H9 (cell line): ENCODE data around the gene FARS2. TPM values are rescaled to one million over a fixed set of nuclear protein-coding genes. Genes with fewer than 3 reads are reported as not detected.

Source experiments
- DNase-seq: peaks from one replicate; pipeline ENCODE4 v3.0.0-alpha.2; 2017
- H2AFZ ChIP-seq: one replicate; pipeline ENCODE4 v1.6.1; 2013; ENCODE audit warnings: mild to moderate bottlenecking, low read length, control low read depth, moderate library complexity
- H2AK5ac ChIP-seq: 2 replicates; pipeline ENCODE4 v1.6.1; 2013; ENCODE audit warnings: low read length, control low read depth, mixed read lengths; ENCODE audit not compliant: insufficient read length
- H2BK120ac ChIP-seq: one replicate; pipeline ENCODE4 v1.6.1; 2013; ENCODE audit warnings: low read depth, mild to moderate bottlenecking, low read length, control low read depth, inconsistent platforms; ENCODE audit not compliant: poor library complexity, severe bottlenecking
- H2BK12ac ChIP-seq: 2 replicates; pipeline ENCODE4 v1.6.1; 2013; ENCODE audit warnings: low read length, control low read depth, mixed read lengths, low read depth; ENCODE audit not compliant: insufficient read length
- H2BK15ac ChIP-seq: 2 replicates; pipeline ENCODE4 v1.6.1; 2013; ENCODE audit warnings: low read depth, low read length, control low read depth
- H2BK20ac ChIP-seq: one replicate; pipeline ENCODE4 v1.6.1; 2013; ENCODE audit warnings: low read depth, mild to moderate bottlenecking, low read length, control low read depth, inconsistent platforms; ENCODE audit not compliant: poor library complexity, severe bottlenecking
- H2BK5ac ChIP-seq: 2 replicates; pipeline ENCODE4 v1.6.1; 2013; ENCODE audit warnings: low read length, control low read depth, mixed read lengths; ENCODE audit not compliant: insufficient read length
- H3K14ac ChIP-seq: 2 replicates; pipeline ENCODE4 v1.6.1; 2013; ENCODE audit warnings: low read length, control low read depth; ENCODE audit not compliant: insufficient read depth
- H3K18ac ChIP-seq: 2 replicates; pipeline ENCODE4 v1.6.1; 2013; ENCODE audit warnings: low read depth, mild to moderate bottlenecking, mixed read lengths, low read length, control low read depth; ENCODE audit not compliant: insufficient read length
- H3K23ac ChIP-seq: 2 replicates; pipeline ENCODE4 v1.6.1; 2013; ENCODE audit warnings: low read length, control low read depth, mixed read lengths, low read depth; ENCODE audit not compliant: insufficient read length
- H3K23me2 ChIP-seq: 2 replicates; pipeline ENCODE4 v1.6.1; 2013; ENCODE audit warnings: low read depth, mild to moderate bottlenecking, mixed read lengths, low read length, control low read depth; ENCODE audit not compliant: insufficient read length, poor library complexity, severe bottlenecking
- H3K27ac ChIP-seq: 2 replicates; pipeline ENCODE4 v1.5.1; 2013; ENCODE audit warnings: low read length, control low read depth, mixed read lengths, low read depth; ENCODE audit not compliant: insufficient read length
- H3K27me3 ChIP-seq: 2 replicates; pipeline ENCODE4 v1.6.1; 2013; ENCODE audit warnings: low read length, control low read depth, inconsistent platforms; ENCODE audit not compliant: insufficient read depth
- H3K4ac ChIP-seq: 2 replicates; pipeline ENCODE4 v1.6.1; 2013; ENCODE audit warnings: low read depth, mild to moderate bottlenecking, control low read depth, inconsistent platforms, low read length, moderate library complexity
- H3K4me1 ChIP-seq: 2 replicates; pipeline ENCODE4 v1.6.1; 2013; ENCODE audit warnings: low read length, control low read depth, inconsistent platforms; ENCODE audit not compliant: insufficient read depth
- H3K4me2 ChIP-seq: 2 replicates; pipeline ENCODE4 v1.6.1; 2013; ENCODE audit warnings: low read length, control low read depth, mixed read lengths; ENCODE audit not compliant: insufficient read length, insufficient read depth
- H3K56ac ChIP-seq: 2 replicates; pipeline ENCODE4 v1.6.1; 2013; ENCODE audit warnings: low read depth, mild to moderate bottlenecking, mixed read lengths, low read length, control low read depth; ENCODE audit not compliant: insufficient read length
- H3K79me1 ChIP-seq: 2 replicates; pipeline ENCODE4 v1.6.1; 2013; ENCODE audit warnings: low read depth, mild to moderate bottlenecking, moderate library complexity, low read length, control low read depth, inconsistent platforms; ENCODE audit not compliant: insufficient read depth, poor library complexity, severe bottlenecking
- H3K79me2 ChIP-seq: 2 replicates; pipeline ENCODE4 v1.6.1; 2013; ENCODE audit warnings: low read length, control low read depth, inconsistent platforms; ENCODE audit not compliant: insufficient read depth
- H3K9ac ChIP-seq: 2 replicates; pipeline ENCODE4 v1.6.1; 2013; ENCODE audit warnings: low read length, control low read depth, mixed read lengths; ENCODE audit not compliant: insufficient read length; ENCODE audit errors: extremely low read depth
- H3K9me3 ChIP-seq: one replicate; pipeline ENCODE4 v1.6.1; 2013; ENCODE audit warnings: low read depth, low read length, inconsistent platforms; ENCODE audit not compliant: control insufficient read depth
- H3T11ph ChIP-seq: one replicate; pipeline ENCODE4 v1.6.1; 2013; ENCODE audit warnings: mild to moderate bottlenecking, low read length, control low read depth, inconsistent platforms
- H4K20me1 ChIP-seq: one replicate; pipeline ENCODE4 v1.6.1; 2013; ENCODE audit not compliant: control insufficient read depth, insufficient read length, insufficient read depth
- H4K5ac ChIP-seq: 2 replicates; pipeline ENCODE4 v1.6.1; 2013; ENCODE audit warnings: low read depth, mild to moderate bottlenecking, mixed read lengths, low read length, control low read depth; ENCODE audit not compliant: insufficient read length
- H4K8ac ChIP-seq: replicated peaks from 2 replicates; pipeline ENCODE4 v1.6.1; 2013; ENCODE audit warnings: low read length, control low read depth, mixed read lengths, low read depth; ENCODE audit not compliant: insufficient read length
- H4K91ac ChIP-seq: 2 replicates; pipeline ENCODE4 v1.6.1; 2013; ENCODE audit warnings: low read depth, mild to moderate bottlenecking, moderate library complexity, mixed read lengths, low read length, control low read depth; ENCODE audit not compliant: insufficient read length
- H3K27ac Mint-ChIP-seq, 3 experiments: 2 replicates in 2 of 3; 3 replicates in 1 of 3; pipeline ENCODE4 v1.8.0; 2020 to 2021; ENCODE audit warnings: mixed read lengths in 3 of 3, mild to moderate bottlenecking in 1 of 3, moderate library complexity in 1 of 3
- H3K27me3 Mint-ChIP-seq: 2 replicates; pipeline ENCODE4 v1.8.0; 2021; ENCODE audit warnings: low read depth, mild to moderate bottlenecking, moderate library complexity, mixed read lengths
- H3K36me3 Mint-ChIP-seq, 3 experiments: 2 replicates in 2 of 3; 3 replicates in 1 of 3; pipeline ENCODE4 v1.8.0; 2020 to 2021; ENCODE audit warnings: low read depth in 3 of 3, mixed read lengths in 3 of 3; ENCODE audit not compliant: insufficient read depth in 1 of 3
- H3K4me1 Mint-ChIP-seq, 2 experiments: 2 replicates each; pipeline ENCODE4 v1.8.0; 2020; ENCODE audit warnings: mixed read lengths in 2 of 2
- H3K4me3 Mint-ChIP-seq, 2 experiments: 2 replicates in 1 of 2; 3 replicates in 1 of 2; pipeline ENCODE4 v1.8.0; 2020 to 2021; ENCODE audit warnings: mild to moderate bottlenecking in 2 of 2, mixed read lengths in 2 of 2, moderate library complexity in 1 of 2
- H3K9me3 Mint-ChIP-seq, 2 experiments: 2 replicates in 1 of 2; 3 replicates in 1 of 2; pipeline ENCODE4 v1.8.0; 2020; ENCODE audit warnings: mild to moderate bottlenecking in 2 of 2, mixed read lengths in 2 of 2, moderate library complexity in 1 of 2
- CTCF ChIP-seq: fragments of 200-600 bp; sonication (generic); conservative IDR thresholded peaks from 3 replicates; pipeline ENCODE4 v1.8.0; 2021; ENCODE audit warnings: antibody characterized with exemption, mild to moderate bottlenecking
- WGBS: extraction: QIAGEN DNeasy Blood & Tissue Kit; methylation state at CpG from one replicate; pipeline ENCODE4 v1.1.7; 2013; ENCODE audit warnings: missing lambda C conversion rate, low lambda C conversion rate, mixed read lengths; ENCODE audit not compliant: insufficient read length; ENCODE audit errors: extremely low coverage; 5-methylcytosine and 5-hydroxymethylcytosine counted together
- total RNA-seq: library from RNA; stranded (reverse); gene quantifications from 2 replicates; pipeline ENCODE4 v1.2.1, GENCODE V29; 2021

The FARS2 gene
- total RNA-seq, 1 experiment from 2014 or later, result 8.5 TPM

DNA sequence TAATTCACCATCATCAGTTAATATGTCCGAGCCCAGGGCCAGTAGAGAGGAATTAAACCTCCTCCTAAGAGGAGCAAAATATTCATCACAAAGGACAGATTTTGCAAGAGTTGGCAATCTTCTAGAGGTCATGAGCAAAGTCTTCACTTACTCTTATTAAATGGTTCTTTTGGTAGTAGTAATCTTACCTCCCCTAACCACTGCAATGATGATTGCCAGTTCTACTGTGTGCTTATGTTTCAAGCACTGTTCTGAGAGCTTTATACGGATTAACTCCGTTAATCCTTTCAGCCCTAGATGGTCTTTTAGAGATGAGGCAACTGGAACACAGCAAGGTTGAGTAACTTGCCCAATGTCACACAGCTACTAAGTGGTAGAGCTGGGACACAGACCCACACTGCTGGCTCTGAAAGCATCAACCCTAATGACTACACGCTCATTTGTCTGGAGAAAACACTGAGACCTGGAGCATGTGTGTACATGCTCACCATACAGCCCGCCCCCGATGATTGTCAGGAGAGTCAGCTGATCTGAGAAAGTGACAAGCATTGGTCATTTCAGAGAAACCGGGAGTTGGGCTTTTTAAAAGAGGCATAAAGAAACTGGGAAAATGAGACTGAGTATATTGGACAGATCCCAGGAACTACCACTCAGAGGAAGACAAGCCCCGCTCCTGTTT, 469.4 kb downstream of the FARS2 start:
- H2AFZ ChIP-seq, result no peak overlapping the region
- H3K9ac ChIP-seq, result no peak overlapping the region
- no peak overlapping the region for H2BK12ac ChIP-seq
- no peak overlapping the region for H4K5ac ChIP-seq
- H3K23ac ChIP-seq, result no peak overlapping the region
- H3T11ph ChIP-seq, result no peak overlapping the region
- no peaks in the 10 kb centered on the region for H3K79me2 ChIP-seq
- no CpG with 5 or more reads among the region's 8 CpGs for WGBS
- H3K9me3 ChIP-seq, result no peaks in the 10 kb centered on the region
- no peak overlapping the region for H3K18ac ChIP-seq
- TF ChIP-seq CTCF, result no peak
- no peak overlapping the region for H3K4me3 Mint-ChIP-seq
- H2BK5ac ChIP-seq, result no peak overlapping the region
- no peaks in the 10 kb centered on the region for H4K20me1 ChIP-seq
- no peaks in the 10 kb centered on the region for H3K9me3 Mint-ChIP-seq
- no peak overlapping the region for H2BK120ac ChIP-seq
- no peaks in the 10 kb centered on the region for H3K79me1 ChIP-seq
- H4K91ac ChIP-seq, result no peak overlapping the region
- H3K56ac ChIP-seq, result no peak overlapping the region
- no peaks in the 10 kb centered on the region for H3K27me3 Mint-ChIP-seq
- no peak overlapping the region for H3K27ac ChIP-seq
- peaks cover 15 to 18% of the 10 kb centered on the region in 2 experiments for H3K4me1 Mint-ChIP-seq
- no peak overlapping the region for H3K4me2 ChIP-seq
- H3K4ac ChIP-seq, result no peak overlapping the region
- no peaks in the 10 kb centered on the region for H3K23me2 ChIP-seq
- no peaks in the 10 kb centered on the region for H3K27me3 ChIP-seq
- H2BK20ac ChIP-seq, result no peak overlapping the region
- H3K27ac Mint-ChIP-seq, result no peak overlapping the region
- no peak overlapping the region for H3K14ac ChIP-seq
- no peak overlapping the region; the same call in 1 of the 2 replicates for H2BK15ac ChIP-seq
- H2AK5ac ChIP-seq, result no peak overlapping the region
- no peak overlapping the region for H4K8ac ChIP-seq
- H3K4me1 ChIP-seq, result no peaks in the 10 kb centered on the region
- DNase-seq, result no peak
- no peaks in the 10 kb centered on the region for H3K36me3 Mint-ChIP-seq
